ENCODE measurements around the gene MRPS5.

DNA sequence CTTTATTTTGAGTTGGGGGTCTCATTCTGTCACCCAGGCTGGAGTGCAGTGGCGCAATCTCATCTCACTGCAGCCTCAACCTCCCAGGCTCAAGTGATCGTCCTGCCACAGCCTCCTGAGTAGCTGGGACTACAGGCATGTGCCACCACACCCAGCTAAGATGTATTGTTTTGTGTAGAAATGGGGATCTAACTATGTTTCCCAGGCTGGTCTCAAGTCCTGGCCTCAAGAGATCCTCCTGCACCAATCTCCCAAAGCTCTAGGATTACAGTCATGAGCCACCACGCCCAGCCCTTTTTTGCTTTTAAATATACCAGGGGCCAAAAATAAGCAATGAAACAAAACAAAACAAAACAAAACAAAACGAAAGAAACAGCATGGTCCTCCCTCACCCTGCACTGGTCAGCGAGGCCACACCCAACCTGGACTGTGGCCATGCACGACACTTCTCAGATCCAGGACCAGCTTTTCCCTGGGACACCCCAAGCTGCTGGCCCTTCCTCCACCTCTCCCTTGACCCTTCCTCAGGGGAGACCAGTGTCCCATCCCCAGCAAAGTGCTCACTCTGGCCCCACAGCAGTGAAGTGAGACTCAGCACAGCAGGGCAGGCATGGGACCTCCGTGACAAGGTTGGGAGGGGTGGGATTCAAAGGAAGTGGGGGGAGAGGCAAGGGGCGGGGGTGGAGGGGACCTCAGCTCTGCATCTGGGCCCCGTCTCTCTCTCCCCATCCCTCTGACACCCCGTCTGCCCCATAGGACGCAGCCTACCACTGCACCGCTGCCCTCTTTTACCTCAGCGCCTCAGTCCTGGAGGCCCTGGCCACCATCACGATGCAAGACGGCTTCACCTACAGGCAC lies 72.6 kb downstream of the MRPS5 start:
- TF ChIP-seq CTCF (IDR thresholded peaks at IDR 0.05; ENCODE audit: low read depth, low read length, missing input control) = no peak
- no peak for TF ChIP-seq YY1 (IDR thresholded peaks at IDR 0.05)
- no peak for TF ChIP-seq MAX (IDR thresholded peaks at IDR 0.05)
